Muscle layer of duodenum (tissue), 2 donors: Measurements from ENCODE around the gene GSG1.
"Not testable (repeated sequence)": the region's sequence is repeated elsewhere in the genome, so short reads cannot be mapped to it uniquely, and the experiment has no call there.

Experiments used
- H3K27ac ChIP-seq: one replicate; pipeline ENCODE4 v1.7.0; 2013; ENCODE audit warnings: mild to moderate bottlenecking, low read length
- H3K27me3 ChIP-seq: one replicate; pipeline ENCODE4 v1.7.0; 2013; ENCODE audit warnings: low read depth, mild to moderate bottlenecking, control low read depth, low read length
- H3K36me3 ChIP-seq, 2 donors: one replicate each; pipeline ENCODE4 v1.7.0; 2013; ENCODE audit warnings: low read length in 2 of 2, control low read depth in 1 of 2, mild to moderate bottlenecking in 1 of 2; ENCODE audit not compliant: insufficient read depth in 2 of 2, control insufficient read depth in 1 of 2
- H3K4me1 ChIP-seq, 2 donors: one replicate each; pipeline ENCODE4 v1.7.0; 2013; ENCODE audit warnings: low read length in 2 of 2, mild to moderate bottlenecking in 2 of 2, control low read depth in 1 of 2, moderate library complexity in 1 of 2; ENCODE audit not compliant: insufficient read depth in 2 of 2, control insufficient read depth in 1 of 2
- H3K4me3 ChIP-seq, 2 donors: one replicate each; pipeline ENCODE4 v1.7.0; 2013; ENCODE audit warnings: low read length in 2 of 2, low read depth in 1 of 2, mild to moderate bottlenecking in 1 of 2
- H3K9me3 ChIP-seq, 2 donors: one replicate each; pipeline ENCODE4 v1.7.0; 2013; ENCODE audit warnings: low read length in 2 of 2, control low read depth in 1 of 2, mild to moderate bottlenecking in 1 of 2; ENCODE audit not compliant: control insufficient read depth in 1 of 2
- donor health status: healthy.

The GSG1 gene

GRCh38 chr12:13071305-13072280, 31.9 kb downstream of the GSG1 start:
- no peaks in the 10 kb centered on the region for H3K27me3 ChIP-seq
- H3K36me3 ChIP-seq: peaks cover 10 to 49% of the 10 kb centered on the region in 2 donors
- H3K4me1 ChIP-seq: no peaks in the 10 kb centered on the region
- H3K9me3 ChIP-seq: no peaks in the 10 kb centered on the region
- H3K4me3 ChIP-seq: no peak overlapping the region
- no peak overlapping the region for H3K27ac ChIP-seq

- Histone ChIP-seq H3K4me1 (no peaks in the 10 kb centered on the region), H3K4me3 (no peak overlapping the region), H3K27ac (no peak overlapping the region), H3K9me3 (no peaks in the 10 kb centered on the region), H3K36me3 (peaks cover 10 to 43% of the 10 kb centered on the region in 2 donors), H3K27me3 (no peaks in the 10 kb centered on the region)
Measured at GRCh38 chr12:13069380-13069779, 34.1 kb downstream of the GSG1 start.

- Histone ChIP-seq H3K4me3 (no peak overlapping the region), H3K9me3 (no peaks in the 10 kb centered on the region), H3K36me3 (peaks cover 6 to 42% of the 10 kb centered on the region in 2 donors), H3K4me1 (no peaks in the 10 kb centered on the region), H3K27ac (no peak overlapping the region), H3K27me3 (no peaks in the 10 kb centered on the region)
Measured at GRCh38 chr12:13067322-13067721, 36.1 kb downstream of the GSG1 start.

GRCh38 chr12:13066459-13066858, 37.0 kb downstream of the GSG1 start:
- Histone ChIP-seq H3K36me3 (peaks cover 6 to 44% of the 10 kb centered on the region in 2 donors), H3K4me3 (no peak overlapping the region), H3K4me1 (no peaks in the 10 kb centered on the region), H3K9me3 (no peaks in the 10 kb centered on the region), H3K27ac (no peak overlapping the region), H3K27me3 (no peaks in the 10 kb centered on the region)

DNA sequence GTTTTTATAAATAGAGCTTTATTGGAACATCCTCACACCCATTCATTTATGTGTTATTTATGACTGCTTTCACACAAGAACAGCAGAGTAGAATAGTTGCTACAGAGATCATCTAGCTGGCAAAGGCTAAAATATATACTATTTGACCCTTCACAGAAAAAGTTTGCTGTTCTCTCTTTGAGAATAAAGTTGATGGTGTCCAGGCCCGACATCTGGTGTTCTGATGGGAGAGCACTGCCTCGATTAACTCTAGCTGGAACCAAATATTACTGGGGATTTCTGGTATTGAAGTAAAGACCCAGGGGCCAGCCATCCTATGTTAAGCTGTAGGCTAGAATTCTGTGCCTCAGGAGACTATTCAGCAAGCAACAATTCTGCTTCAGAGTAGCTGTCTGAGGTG, 37.5 kb downstream of the GSG1 start:
- Histone ChIP-seq H3K9me3 (no peaks in the 10 kb centered on the region), H3K27me3 (no peaks in the 10 kb centered on the region), H3K27ac (no peak overlapping the region), H3K4me3 (no peak overlapping the region), H3K36me3 (peaks cover 9 to 44% of the 10 kb centered on the region in 2 donors), H3K4me1 (no peaks in the 10 kb centered on the region)

DNA sequence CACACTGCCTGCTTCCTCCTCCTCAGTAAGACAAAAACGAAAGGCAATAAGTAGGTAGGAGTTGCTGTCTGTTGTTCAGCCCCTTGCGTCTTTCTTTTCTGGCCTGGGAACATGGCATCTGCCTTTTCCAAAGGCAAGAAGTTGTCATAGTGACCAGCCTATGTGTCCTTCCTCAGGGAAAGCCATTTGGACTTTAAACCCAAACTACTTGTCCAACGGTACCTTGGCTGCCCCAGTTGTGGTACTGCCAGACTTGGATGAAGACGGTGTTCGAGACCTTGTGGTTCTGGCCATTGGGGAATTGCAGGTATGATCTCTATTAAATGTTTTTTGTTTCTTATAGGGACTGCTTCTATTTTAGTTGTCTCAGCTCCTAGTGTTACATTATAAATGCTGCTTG, 40.8 kb downstream of the GSG1 start:
- no peaks in the 10 kb centered on the region for H3K27me3 ChIP-seq
- no peaks in the 10 kb centered on the region for H3K4me1 ChIP-seq
- H3K36me3 ChIP-seq: peaks cover 4 to 38% of the 10 kb centered on the region in 2 donors
- H3K27ac ChIP-seq: no peak overlapping the region
- H3K4me3 ChIP-seq: no peak overlapping the region
- H3K9me3 ChIP-seq: no peaks in the 10 kb centered on the region

GRCh38 chr12:13061377-13061776, 42.1 kb downstream of the GSG1 start:
- H3K27ac ChIP-seq: no peak overlapping the region
- no peaks in the 10 kb centered on the region for H3K27me3 ChIP-seq
- no peaks in the 10 kb centered on the region for H3K4me1 ChIP-seq
- no peak overlapping the region for H3K4me3 ChIP-seq
- peaks cover 4 to 37% of the 10 kb centered on the region in 2 donors for H3K36me3 ChIP-seq
- no peaks in the 10 kb centered on the region for H3K9me3 ChIP-seq

- H3K4me3 ChIP-seq: no peak overlapping the region
- H3K36me3 ChIP-seq: peaks cover 4 to 42% of the 10 kb centered on the region in 2 donors
Measured at GRCh38 chr12:13060581-13060980, 42.9 kb downstream of the GSG1 start.

GRCh38 chr12:13053617-13054016, 49.9 kb downstream of the GSG1 start:
- not testable (repeated sequence) for H3K4me1 ChIP-seq, H3K27me3 ChIP-seq, H3K9me3 ChIP-seq, H3K4me3 ChIP-seq, H3K36me3 ChIP-seq, H3K27ac ChIP-seq

More at GRCh38 chr12:13060581-13060980, 42.9 kb downstream of the GSG1 start:
- H3K27ac ChIP-seq: no peak overlapping the region
- H3K4me1 ChIP-seq: no peaks in the 10 kb centered on the region
- H3K27me3 ChIP-seq: no peaks in the 10 kb centered on the region
- H3K9me3 ChIP-seq: no peaks in the 10 kb centered on the region

DNA sequence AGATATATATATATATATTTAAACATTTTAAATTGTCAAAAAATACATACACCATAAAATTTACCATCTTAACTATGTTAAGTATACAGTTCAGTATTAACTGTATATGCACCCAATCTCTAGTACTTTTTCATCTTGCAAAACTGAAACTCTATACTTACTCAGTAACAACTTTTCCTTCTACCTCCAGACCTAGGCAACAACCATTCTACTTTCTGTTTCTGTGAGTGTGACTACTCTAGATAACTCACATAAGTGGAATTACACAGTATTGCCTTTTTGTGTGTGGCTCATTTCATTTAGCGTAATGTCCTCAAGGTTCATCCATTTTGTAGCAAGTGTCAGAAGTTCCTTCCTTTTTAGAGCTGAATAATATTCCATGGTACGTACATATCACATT, 51.0 kb downstream of the GSG1 start:
- no peak overlapping the region for H3K27ac ChIP-seq
- H3K36me3 ChIP-seq: peaks cover 0 to 5% of the 10 kb centered on the region in 2 donors
- H3K9me3 ChIP-seq: no peaks in the 10 kb centered on the region
- H3K4me1 ChIP-seq: no peaks in the 10 kb centered on the region
- no peaks in the 10 kb centered on the region for H3K27me3 ChIP-seq
- no peak overlapping the region for H3K4me3 ChIP-seq

GRCh38 chr12:13049816-13050215, 53.7 kb downstream of the GSG1 start:
- H3K27ac ChIP-seq: no peak overlapping the region
- H3K36me3 ChIP-seq: no peaks in the 10 kb centered on the region
- H3K27me3 ChIP-seq: no peaks in the 10 kb centered on the region
- no peak overlapping the region for H3K4me3 ChIP-seq
- no peaks in the 10 kb centered on the region for H3K4me1 ChIP-seq
- H3K9me3 ChIP-seq: no peaks in the 10 kb centered on the region
